KOPT-K1 (cell line): ENCODE data around the gene ELANE.
"Not testable (repeated sequence)": the region's sequence is repeated elsewhere in the genome, so short reads cannot be mapped to it uniquely, and the experiment has no call there.

Experiments used
- H3K27ac ChIP-seq: fragments of 200-600 bp; sonication (generic); 2 replicates; pipeline ENCODE4 v1.5.1; 2016; ENCODE audit warnings: antibody characterized with exemption, mild to moderate bottlenecking, low read depth, low read length; ENCODE audit not compliant: poor library complexity, severe bottlenecking
- H3K36me3 ChIP-seq: fragments of 200-600 bp; sonication (generic); 2 replicates; pipeline ENCODE4 v1.5.1; 2017; ENCODE audit warnings: antibody characterized with exemption, mild to moderate bottlenecking, low read length, moderate library complexity; ENCODE audit not compliant: insufficient read depth
- H3K9me3 ChIP-seq: fragments of 200-600 bp; sonication (generic); 2 replicates; pipeline ENCODE4 v1.5.1; 2017; ENCODE audit warnings: antibody characterized with exemption, low read length, mild to moderate bottlenecking; ENCODE audit not compliant: insufficient read depth, poor library complexity, severe bottlenecking

The ELANE gene

GRCh38 chr19:885536-886224 is 33.6 kb downstream of the ELANE start:
- no peak overlapping the region for H3K27ac ChIP-seq
- no peaks in the 10 kb centered on the region for H3K9me3 ChIP-seq
- H3K36me3 ChIP-seq: peaks cover 83% of the 10 kb centered on the region

- H3K9me3 ChIP-seq: no peaks in the 10 kb centered on the region
- H3K36me3 ChIP-seq: peaks cover 72% of the 10 kb centered on the region
- H3K27ac ChIP-seq: no peak overlapping the region
Measured at GRCh38 chr19:887072-887471, 35.0 kb downstream of the ELANE start.

GRCh38 chr19:887599-887998 is 35.5 kb downstream of the ELANE start:
- no peaks in the 10 kb centered on the region for H3K9me3 ChIP-seq
- H3K27ac ChIP-seq: no peak overlapping the region
- H3K36me3 ChIP-seq: peaks cover 67% of the 10 kb centered on the region

- Histone ChIP-seq H3K9me3 (no peaks in the 10 kb centered on the region), H3K27ac (no peak overlapping the region), H3K36me3 (peaks cover 56% of the 10 kb centered on the region)
Measured at GRCh38 chr19:888581-889385, 36.7 kb downstream of the ELANE start.

- peaks cover 49% of the 10 kb centered on the region for H3K36me3 ChIP-seq
- H3K9me3 ChIP-seq: no peaks in the 10 kb centered on the region
- no peak overlapping the region for H3K27ac ChIP-seq
Measured at GRCh38 chr19:889662-890295, 37.7 kb downstream of the ELANE start.

DNA sequence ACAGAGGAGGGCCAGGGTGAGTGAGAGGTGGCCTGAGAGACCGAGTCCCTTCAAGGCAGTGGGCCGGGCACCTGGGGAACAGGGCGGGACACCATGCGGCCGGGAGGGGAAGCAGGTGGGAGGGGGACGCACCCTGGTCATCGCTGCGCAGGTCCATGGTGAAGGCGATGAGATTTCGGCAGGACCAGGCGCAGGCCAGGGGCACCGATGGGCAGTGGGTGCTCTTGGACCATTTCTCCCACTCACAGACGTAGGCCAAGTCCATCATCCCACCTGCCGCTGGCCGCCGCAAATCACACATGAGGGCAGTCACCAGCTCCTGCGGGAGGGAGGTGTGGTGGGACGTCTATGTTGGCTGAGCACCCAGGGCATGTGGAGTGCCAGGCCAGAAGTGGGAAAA is 38.7 kb downstream of the ELANE start:
- H3K27ac ChIP-seq: no peak overlapping the region
- H3K36me3 ChIP-seq: peaks cover 39% of the 10 kb centered on the region
- no peaks in the 10 kb centered on the region for H3K9me3 ChIP-seq

- Histone ChIP-seq H3K36me3 (peaks cover 32% of the 10 kb centered on the region), H3K27ac (peak overlapping the region; percentile 87)
- not testable (repeated sequence) for H3K9me3 ChIP-seq
Measured at GRCh38 chr19:891421-892200, 39.5 kb downstream of the ELANE start.

DNA sequence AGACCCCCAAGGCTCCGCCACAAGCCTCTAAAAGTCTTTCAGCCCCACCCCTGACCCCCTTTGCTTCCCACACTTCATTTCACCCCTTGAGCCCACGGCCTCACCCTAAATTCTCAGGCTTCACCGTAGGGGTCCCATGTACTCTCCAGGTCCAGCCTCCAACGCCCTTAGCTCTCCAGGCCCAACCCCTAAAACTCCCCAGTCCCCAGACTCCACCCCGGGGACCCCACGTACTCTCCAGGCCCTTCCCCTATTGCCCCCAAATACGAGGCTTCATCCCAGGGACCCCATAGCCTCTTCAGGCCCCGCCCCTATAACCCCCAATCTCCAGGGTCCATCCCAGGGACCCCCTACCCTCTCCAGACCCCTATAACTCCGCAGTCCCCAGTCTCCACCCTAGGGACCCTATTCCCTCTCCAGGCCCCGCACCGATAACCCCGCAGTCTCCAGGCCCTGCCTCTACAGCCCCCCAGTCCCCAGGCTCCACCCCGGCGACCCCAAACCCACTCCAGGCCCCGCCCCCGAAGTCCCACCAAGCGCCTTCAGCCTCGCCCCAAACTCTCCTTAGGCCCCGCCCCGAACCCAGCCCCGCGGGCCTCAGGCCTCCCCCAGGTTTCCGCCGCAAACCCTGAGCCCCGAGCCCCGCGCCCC is 40.3 kb downstream of the ELANE start:
- Histone ChIP-seq H3K9me3 (no peaks in the 10 kb centered on the region), H3K27ac (peak overlapping the region; percentile 87), H3K36me3 (peaks cover 31% of the 10 kb centered on the region; the same call in 1 of the 2 replicates)

DNA sequence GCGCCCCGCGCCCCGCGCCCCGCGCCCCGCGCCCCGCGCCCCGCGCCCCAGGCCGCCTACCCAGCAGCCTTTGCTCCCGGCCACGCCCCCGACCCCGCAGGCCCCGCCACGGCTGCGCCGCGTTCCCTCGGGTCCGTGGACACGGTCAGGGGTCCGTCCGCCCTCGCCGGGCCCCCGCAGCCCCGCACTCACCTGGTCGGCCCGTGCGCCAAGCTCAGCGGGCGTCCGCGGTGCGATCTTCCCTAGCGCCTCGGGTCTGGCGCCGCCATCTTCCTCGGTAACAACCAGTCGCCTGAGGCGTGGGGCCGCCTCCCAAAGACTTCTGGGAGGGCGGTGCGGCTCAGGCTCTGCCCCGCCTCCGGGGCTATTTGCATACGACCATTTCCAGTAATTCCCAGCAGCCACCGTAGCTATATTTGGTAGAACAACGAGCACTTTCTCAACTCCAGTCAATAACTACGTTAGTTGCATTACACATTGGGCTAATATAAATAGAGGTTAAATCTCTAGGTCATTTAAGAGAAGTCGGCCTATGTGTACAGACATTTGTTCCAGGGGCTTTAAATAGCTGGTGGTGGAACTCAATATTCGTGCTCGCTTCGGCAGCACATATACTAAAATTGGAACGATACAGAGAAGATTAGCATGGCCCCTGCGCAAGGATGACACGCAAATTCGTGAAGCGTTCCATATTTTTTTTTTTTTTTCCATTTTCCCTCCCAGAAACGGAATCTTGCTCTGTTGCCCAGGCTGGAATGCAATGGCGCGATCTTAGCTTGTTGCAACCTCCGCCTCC is 41.0 kb downstream of the ELANE start, which contains the start of the genes MED16 and RNU6-9:
TSS of gene MED16 (minus strand) at position 294 of the 796 bp plus-strand sequence. CDS start 2,056 bp downstream, outside the sequence.
TSS of gene RNU6-9 (plus strand) at position 591 of the 796 bp plus-strand sequence.
- Histone ChIP-seq H3K9me3 (no peaks in the 10 kb centered on the region), H3K27ac (peak within 1 kb of the TSS; percentile 87), H3K36me3 (peaks cover 29% of the 10 kb centered on the region; the same call in 1 of the 2 replicates)

DNA sequence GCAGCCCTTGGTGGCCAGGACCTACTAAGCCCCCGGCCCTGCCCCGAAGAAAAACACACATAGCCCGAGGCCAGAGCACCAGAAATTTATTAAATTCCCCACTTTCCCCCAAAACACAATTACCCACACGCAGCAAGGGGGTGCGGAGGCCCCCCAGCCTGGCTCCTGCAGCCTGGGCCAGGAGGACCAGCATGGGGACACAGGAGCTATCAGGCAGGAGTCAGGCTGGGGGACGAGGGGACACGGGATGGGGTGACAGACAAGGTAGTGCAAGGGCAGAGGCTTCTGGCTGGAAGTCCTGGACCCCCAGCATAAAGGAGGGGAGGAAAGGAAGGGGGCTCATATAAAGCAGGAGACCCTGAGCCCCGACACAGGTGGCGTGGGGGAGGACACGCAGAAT is 44.3 kb downstream of the ELANE start:
- Histone ChIP-seq H3K36me3 (peaks cover 8% of the 10 kb centered on the region; the same call in 1 of the 2 replicates), H3K27ac (no peak overlapping the region), H3K9me3 (no peaks in the 10 kb centered on the region)

- H3K27ac ChIP-seq: no peak overlapping the region
- H3K36me3 ChIP-seq: peaks cover 8% of the 10 kb centered on the region; the same call in 1 of the 2 replicates
- no peaks in the 10 kb centered on the region for H3K9me3 ChIP-seq
Measured at GRCh38 chr19:896999-897398, 44.9 kb downstream of the ELANE start.

DNA sequence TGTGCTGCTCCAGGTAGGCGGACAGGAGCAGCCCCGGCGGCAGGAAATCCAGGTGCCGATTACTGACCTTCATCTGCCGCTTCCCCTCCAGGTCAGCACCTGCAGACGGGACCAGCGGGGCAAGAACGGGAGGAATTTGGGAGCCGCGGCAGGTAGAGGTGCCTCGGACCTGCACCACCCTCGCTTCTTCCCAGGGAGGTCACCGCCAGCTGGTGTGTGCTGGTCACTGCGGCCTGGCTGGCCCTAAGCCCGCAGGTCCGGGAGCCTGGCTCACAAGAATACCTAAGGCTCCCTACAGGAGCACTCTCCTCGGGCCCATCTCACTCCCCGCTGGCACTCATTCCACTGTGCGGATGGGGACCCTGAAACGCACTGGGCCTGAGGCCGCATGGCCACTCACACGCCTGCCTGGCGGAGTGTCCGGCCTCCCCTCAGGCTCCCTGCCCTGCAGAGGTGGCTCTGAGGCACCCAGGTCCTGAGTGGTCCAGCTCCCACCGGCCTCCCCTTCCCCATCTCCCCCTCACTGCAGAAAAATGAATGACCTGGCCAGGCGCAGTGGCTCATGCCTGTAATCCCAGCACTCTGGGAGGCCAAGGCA is 45.4 kb downstream of the ELANE start:
- H3K9me3 ChIP-seq: no peaks in the 10 kb centered on the region
- H3K36me3 ChIP-seq: peaks cover 8% of the 10 kb centered on the region; the same call in 1 of the 2 replicates
- no peak overlapping the region for H3K27ac ChIP-seq

DNA sequence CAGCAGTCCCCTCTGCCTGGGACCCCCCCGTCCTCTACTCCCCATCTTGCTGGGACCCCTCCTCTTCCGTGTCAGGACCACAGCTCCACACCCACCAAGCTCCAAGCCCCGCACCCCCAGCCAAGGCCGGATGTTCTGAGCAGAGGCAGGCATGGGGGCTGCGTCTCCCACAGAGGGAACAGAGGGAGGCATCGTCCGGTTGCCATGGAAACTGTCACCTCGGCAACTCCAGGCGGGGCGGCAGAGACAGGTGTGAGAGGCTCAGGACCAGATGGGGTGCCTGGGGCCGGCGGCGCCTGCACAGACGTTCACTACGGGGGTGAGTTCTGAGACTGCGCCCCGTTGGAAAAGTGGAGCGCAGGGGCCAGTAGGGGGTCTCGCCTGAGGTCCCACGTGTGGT is 46.6 kb downstream of the ELANE start:
- Histone ChIP-seq H3K9me3 (no peaks in the 10 kb centered on the region), H3K36me3 (peaks cover 8% of the 10 kb centered on the region; the same call in 1 of the 2 replicates), H3K27ac (no peak overlapping the region)
